Chondrocyte (in vitro differentiated cells): ENCODE data around the gene ANKRD16. TPM values are rescaled to one million over a fixed set of nuclear protein-coding genes. Genes with fewer than 3 reads are reported as not detected.
"Not testable (repeated sequence)": the region's sequence is repeated elsewhere in the genome, so short reads cannot be mapped to it uniquely, and the experiment has no call there.

Experiments
- DNase-seq: peaks from one replicate; pipeline ENCODE4 v3.0.0; 2021; ENCODE audit warnings: mixed read lengths, low spot score
- H3K27ac Mint-ChIP-seq: one replicate; pipeline ENCODE4 v1.8.0; 2021; ENCODE audit warnings: mild to moderate bottlenecking, moderate library complexity, mixed read lengths; ENCODE audit not compliant: unreplicated experiment
- H3K27me3 Mint-ChIP-seq: 2 replicates; pipeline ENCODE4 v1.8.0; 2021; ENCODE audit warnings: low read depth, mixed read lengths
- H3K36me3 Mint-ChIP-seq: 2 replicates; pipeline ENCODE4 v1.8.0; 2021; ENCODE audit warnings: low read depth, mixed read lengths
- H3K4me1 Mint-ChIP-seq: 2 replicates; pipeline ENCODE4 v1.8.0; 2021; ENCODE audit warnings: low read depth, mild to moderate bottlenecking, mixed read lengths
- H3K4me3 Mint-ChIP-seq: one replicate; pipeline ENCODE4 v1.8.0; 2021; ENCODE audit warnings: mild to moderate bottlenecking, moderate library complexity, mixed read lengths; ENCODE audit not compliant: unreplicated experiment
- H3K9me3 Mint-ChIP-seq: 2 replicates; pipeline ENCODE4 v1.8.0; 2021; ENCODE audit warnings: low read depth, mixed read lengths
- total RNA-seq: library from RNA; stranded (reverse); gene quantifications from 3 replicates; pipeline ENCODE4 v1.2.1, GENCODE V29; 2021
- TF ChIP-seq, protein P1 (sequence below): fragments of 200-600 bp; sonication (generic); IDR thresholded peaks from 2 replicates; pipeline ENCODE4 v1.5.0; 2021; ENCODE audit warnings: antibody characterized with exemption, mild to moderate bottlenecking, moderate library complexity

Gene ANKRD16
- total RNA-seq, 1 donor from 2014 or later = 5.8 TPM

DNA sequence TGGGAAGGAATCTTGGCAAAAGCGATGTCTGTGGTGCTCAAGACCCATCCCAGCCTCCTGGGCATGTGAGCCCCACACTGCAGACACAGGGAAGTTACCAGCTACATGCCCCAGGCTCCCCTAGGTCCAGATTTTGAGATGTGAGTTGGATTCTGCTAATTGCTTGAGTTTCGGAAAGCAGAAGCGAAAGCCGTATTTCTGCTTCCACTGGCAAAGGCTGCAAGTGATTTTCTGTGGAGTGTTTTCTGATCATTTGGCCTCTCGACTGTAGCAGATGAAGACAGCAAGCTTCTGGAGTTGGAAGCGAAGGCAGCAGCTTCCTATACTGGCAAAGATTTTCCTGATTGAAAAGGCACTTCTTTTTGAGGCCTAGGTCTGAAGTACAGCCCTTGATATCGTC is 29.6 kb downstream of the ANKRD16 start:
- Mint-ChIP-seq H3K4me1 (peaks cover 19% of the 10 kb centered on the region), H3K36me3 (no peaks in the 10 kb centered on the region), H3K27ac (no peak overlapping the region), H3K27me3 (no peaks in the 10 kb centered on the region), H3K4me3 (no peak overlapping the region), H3K9me3 (peaks cover 3% of the 10 kb centered on the region)
- TF ChIP-seq, protein P1, sequence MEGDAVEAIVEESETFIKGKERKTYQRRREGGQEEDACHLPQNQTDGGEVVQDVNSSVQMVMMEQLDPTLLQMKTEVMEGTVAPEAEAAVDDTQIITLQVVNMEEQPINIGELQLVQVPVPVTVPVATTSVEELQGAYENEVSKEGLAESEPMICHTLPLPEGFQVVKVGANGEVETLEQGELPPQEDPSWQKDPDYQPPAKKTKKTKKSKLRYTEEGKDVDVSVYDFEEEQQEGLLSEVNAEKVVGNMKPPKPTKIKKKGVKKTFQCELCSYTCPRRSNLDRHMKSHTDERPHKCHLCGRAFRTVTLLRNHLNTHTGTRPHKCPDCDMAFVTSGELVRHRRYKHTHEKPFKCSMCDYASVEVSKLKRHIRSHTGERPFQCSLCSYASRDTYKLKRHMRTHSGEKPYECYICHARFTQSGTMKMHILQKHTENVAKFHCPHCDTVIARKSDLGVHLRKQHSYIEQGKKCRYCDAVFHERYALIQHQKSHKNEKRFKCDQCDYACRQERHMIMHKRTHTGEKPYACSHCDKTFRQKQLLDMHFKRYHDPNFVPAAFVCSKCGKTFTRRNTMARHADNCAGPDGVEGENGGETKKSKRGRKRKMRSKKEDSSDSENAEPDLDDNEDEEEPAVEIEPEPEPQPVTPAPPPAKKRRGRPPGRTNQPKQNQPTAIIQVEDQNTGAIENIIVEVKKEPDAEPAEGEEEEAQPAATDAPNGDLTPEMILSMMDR = no peak
- no peak for DNase-seq

DNA sequence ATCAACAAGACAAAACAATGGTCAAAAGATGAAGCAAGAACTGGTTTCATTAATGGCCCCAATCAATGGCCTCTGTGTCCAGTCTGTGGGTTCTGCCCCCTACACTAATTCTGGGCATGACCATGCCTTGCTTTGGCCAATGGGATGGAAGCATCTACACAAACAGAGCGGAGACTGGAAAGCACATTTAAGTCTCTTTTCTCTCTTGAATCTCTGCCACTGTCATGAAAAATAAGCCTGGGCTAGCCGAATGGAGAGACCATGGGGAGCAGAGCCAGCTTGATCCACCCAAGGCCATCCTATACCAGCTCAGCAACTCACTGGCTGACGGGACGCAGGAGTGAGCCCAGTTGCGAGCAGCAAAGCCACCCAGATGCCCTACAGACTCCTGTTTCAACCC is 30.9 kb downstream of the ANKRD16 start:
- Mint-ChIP-seq H3K27me3 (no peaks in the 10 kb centered on the region), H3K36me3 (no peaks in the 10 kb centered on the region), H3K4me3 (no peak overlapping the region), H3K27ac (no peak overlapping the region), H3K9me3 (peaks cover 3% of the 10 kb centered on the region), H3K4me1 (peaks cover 19% of the 10 kb centered on the region)
- DNase-seq = peak; percentile 27
- TF ChIP-seq, protein P1 = no peak

DNA sequence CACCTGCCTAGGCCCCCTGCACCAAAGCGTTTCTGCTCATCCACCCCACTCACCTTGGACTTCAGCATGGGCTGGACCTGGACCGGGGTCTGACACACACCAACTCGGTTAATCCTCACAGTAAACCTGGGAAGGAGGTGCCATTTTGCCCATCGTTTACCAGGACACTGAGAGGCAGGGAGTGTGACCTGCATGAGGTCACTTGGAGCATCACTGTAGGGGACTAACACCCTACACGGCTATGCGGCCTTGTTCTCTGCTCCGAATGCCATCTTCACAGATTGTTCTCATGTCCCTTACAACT is 33.0 kb downstream of the ANKRD16 start:
- H3K27me3 Mint-ChIP-seq = no peaks in the 10 kb centered on the region
- peaks cover 10% of the 10 kb centered on the region for H3K4me1 Mint-ChIP-seq
- no peak overlapping the region for H3K4me3 Mint-ChIP-seq
- H3K9me3 Mint-ChIP-seq = peaks cover 3% of the 10 kb centered on the region
- TF ChIP-seq, protein P1 = no peak
- peak; percentile 28 for DNase-seq
- H3K27ac Mint-ChIP-seq = no peak overlapping the region
- no peaks in the 10 kb centered on the region for H3K36me3 Mint-ChIP-seq

DNA sequence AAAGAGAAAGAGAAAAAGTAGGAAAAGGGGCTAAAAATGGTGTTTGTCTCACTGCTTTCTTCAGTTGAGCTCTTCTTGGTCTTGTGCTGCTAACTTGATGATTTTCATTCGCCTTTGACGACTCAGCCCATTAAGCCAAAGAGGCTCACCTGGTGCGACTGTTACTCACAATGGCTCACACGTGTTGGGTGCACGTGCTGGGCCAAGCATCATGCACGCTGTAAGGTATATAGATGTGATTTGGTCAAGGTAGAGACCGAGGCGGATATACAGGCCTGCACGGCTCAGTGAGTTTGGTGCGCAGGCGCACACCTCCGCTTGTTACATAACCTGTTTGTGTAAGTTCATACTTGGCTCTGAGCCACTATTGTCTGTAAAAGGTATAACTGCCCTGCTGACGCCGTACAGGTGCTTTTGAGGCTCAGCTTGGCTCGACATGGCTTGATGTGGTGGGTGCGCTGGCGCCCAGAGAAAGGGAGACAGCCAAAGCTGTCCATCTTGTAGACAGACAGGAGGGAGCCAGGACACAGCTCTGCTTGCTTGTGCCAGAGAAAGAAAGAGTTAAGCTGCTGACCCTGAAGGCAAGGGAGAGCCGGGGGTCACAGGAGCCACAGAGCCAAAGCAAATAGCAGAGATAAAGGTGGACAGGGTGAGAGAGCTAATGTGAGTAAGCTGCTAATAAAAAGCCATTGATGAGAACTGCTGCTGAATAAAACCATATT is 33.6 kb downstream of the ANKRD16 start:
- Mint-ChIP-seq H3K9me3 (peaks cover under 1% of the 10 kb centered on the region), H3K27me3 (no peaks in the 10 kb centered on the region), H3K4me3 (no peak overlapping the region), H3K27ac (no peak overlapping the region), H3K36me3 (no peaks in the 10 kb centered on the region), H3K4me1 (peaks cover 5% of the 10 kb centered on the region)
- TF ChIP-seq, protein P1 = no peak
- DNase-seq = peak; percentile 36

DNA sequence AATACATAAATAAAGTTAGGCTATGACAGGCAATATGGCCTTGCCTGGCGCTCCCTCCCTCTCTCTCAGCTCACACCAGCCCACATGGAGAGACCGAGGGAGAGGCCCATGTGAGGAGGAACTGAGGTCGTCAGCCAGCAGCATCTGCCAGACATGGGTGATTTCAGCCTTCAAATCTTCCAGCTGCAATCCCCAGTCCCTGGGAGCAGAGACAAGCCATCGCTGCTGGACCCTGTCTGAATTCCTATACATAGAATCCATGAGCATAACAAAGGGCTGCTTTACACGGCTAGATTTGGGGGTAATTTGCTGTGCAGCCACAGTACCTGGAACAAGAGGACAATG is 35.6 kb downstream of the ANKRD16 start:
- no peaks in the 10 kb centered on the region for H3K9me3 Mint-ChIP-seq
- TF ChIP-seq, protein P1 = no peak
- H3K36me3 Mint-ChIP-seq = no peaks in the 10 kb centered on the region
- peak; percentile 36 for DNase-seq
- no peaks in the 10 kb centered on the region for H3K4me1 Mint-ChIP-seq
- H3K27me3 Mint-ChIP-seq = no peaks in the 10 kb centered on the region
- H3K4me3 Mint-ChIP-seq = no peak overlapping the region
- H3K27ac Mint-ChIP-seq = no peak overlapping the region

DNA sequence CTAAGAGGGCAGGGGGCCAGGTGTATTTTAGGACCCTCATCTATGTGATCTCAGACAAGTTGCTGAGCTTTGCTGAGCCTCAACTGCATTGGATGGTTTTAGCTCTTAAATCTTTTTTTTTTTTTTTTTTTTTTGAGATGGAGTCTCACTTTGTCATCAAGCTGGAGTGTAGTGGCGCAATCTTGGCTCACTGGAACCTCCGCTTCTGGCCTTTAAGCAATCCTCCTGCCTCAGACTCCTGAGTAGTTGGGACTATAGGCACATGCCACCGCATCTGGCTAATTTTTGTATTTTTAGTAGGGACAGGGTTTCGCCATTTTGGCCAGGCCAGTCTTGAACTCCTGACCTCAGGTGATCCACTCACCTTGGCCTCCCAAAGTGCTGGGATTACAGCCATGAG is 43.0 kb downstream of the ANKRD16 start:
- not testable (repeated sequence) for H3K4me3 Mint-ChIP-seq, H3K36me3 Mint-ChIP-seq, DNase-seq, H3K9me3 Mint-ChIP-seq, H3K27me3 Mint-ChIP-seq
- peaks cover 18% of the 10 kb centered on the region for H3K4me1 Mint-ChIP-seq
- H3K27ac Mint-ChIP-seq = peak overlapping the region; percentile 12
